BLaER1 (cell line): ENCODE data around the gene IDH3B.
A peak's percentile ranks its signal among the peaks of the same experiment; 100 is the strongest.

Source experiments
- H3K27ac ChIP-seq: shearing (Covaris generic); formaldehyde crosslinking; 2 replicates; pipeline ENCODE4 v1.8.1; 2022
- H3K27me3 ChIP-seq: shearing (Covaris generic); formaldehyde crosslinking; 2 replicates; pipeline ENCODE4 v1.8.1; 2022
- H3K36me3 ChIP-seq: shearing (Covaris generic); formaldehyde crosslinking; 2 replicates; pipeline ENCODE4 v1.8.1; 2022
- H3K4me1 ChIP-seq: shearing (Covaris generic); formaldehyde crosslinking; 2 replicates; pipeline ENCODE4 v1.8.1; 2022
- H3K4me2 ChIP-seq: shearing (Covaris generic); formaldehyde crosslinking; 2 replicates; pipeline ENCODE4 v1.8.1; 2022
- H3K4me3 ChIP-seq: shearing (Covaris generic); formaldehyde crosslinking; 2 replicates; pipeline ENCODE4 v1.8.1; 2022
- H3K9ac ChIP-seq: shearing (Covaris generic); formaldehyde crosslinking; 2 replicates; pipeline ENCODE4 v1.8.1; 2022
- H3K9me3 ChIP-seq: shearing (Covaris generic); formaldehyde crosslinking; 2 replicates; pipeline ENCODE4 v1.8.1; 2022
- H4K20me1 ChIP-seq: shearing (Covaris generic); formaldehyde crosslinking; 2 replicates; pipeline ENCODE4 v1.8.1; 2022
- Cebpa-rat ChIP-seq: shearing (Covaris generic); IDR thresholded peaks from 2 replicates; pipeline ENCODE4 v1.8.1; 2022

IDH3B gene

GRCh38 chr20:2652724-2653555 lies 11.1 kb downstream of the IDH3B start:
- peak overlapping the region; percentile 99 for H3K9ac ChIP-seq
- H3K27me3 ChIP-seq: no peaks in the 10 kb centered on the region
- H3K36me3 ChIP-seq: peaks cover 50% of the 10 kb centered on the region
- peaks cover 53% of the 10 kb centered on the region for H4K20me1 ChIP-seq
- TF ChIP-seq Cebpa-rat: no peak
- H3K9me3 ChIP-seq: no peaks in the 10 kb centered on the region
- peaks cover 52% of the 10 kb centered on the region for H3K4me1 ChIP-seq
- H3K4me3 ChIP-seq: peak overlapping the region; percentile 99
- H3K27ac ChIP-seq: peak overlapping the region; percentile 99
- peak overlapping the region; percentile 96 for H3K4me2 ChIP-seq

- H3K4me1 ChIP-seq: peaks cover 43% of the 10 kb centered on the region
- no peaks in the 10 kb centered on the region for H3K9me3 ChIP-seq
- peak within 1 kb of the TSS; percentile 99 for H3K9ac ChIP-seq
- H3K36me3 ChIP-seq: peaks cover 41% of the 10 kb centered on the region
- no peak for TF ChIP-seq Cebpa-rat
- no peaks in the 10 kb centered on the region for H3K27me3 ChIP-seq
- H3K4me3 ChIP-seq: peak within 1 kb of the TSS; percentile 99
- peak within 1 kb of the TSS; percentile 99 for H3K27ac ChIP-seq
- peak within 1 kb of the TSS; percentile 96 for H3K4me2 ChIP-seq
- peaks cover 44% of the 10 kb centered on the region for H4K20me1 ChIP-seq
These were observed 12.0 kb downstream of the IDH3B start, which contains the start of gene NOP56 for GRCh38 chr20:2651772-2652723. TSS of gene NOP56 (plus strand) at chr20:2652632. CDS start at chr20:2652661, 29 bp downstream.

DNA sequence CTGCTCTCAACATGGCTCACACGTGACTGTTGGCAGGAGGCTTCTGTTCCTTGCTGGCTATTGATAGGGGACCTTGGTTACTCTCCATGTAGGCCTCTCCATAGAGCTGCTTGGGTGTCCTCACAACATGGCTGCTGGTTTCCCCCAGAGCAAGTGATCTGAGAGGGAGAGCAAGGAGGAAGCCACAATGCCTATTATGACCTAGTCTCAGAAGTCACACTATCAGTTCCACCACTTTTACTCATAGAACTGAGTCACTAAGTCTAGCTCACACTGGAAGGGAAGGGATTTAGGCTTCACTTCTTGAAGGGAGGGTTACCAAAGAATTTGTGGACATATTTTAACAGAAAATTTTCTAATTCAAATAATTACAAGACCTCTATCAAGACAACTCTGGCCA lies 20.3 kb downstream of the IDH3B start:
- Histone ChIP-seq H3K4me1 (no peaks in the 10 kb centered on the region), H3K4me3 (no peak overlapping the region), H4K20me1 (no peaks in the 10 kb centered on the region), H3K27me3 (no peaks in the 10 kb centered on the region), H3K27ac (no peak overlapping the region), H3K4me2 (no peak overlapping the region), H3K9me3 (no peaks in the 10 kb centered on the region), H3K9ac (no peak overlapping the region), H3K36me3 (peaks cover 10% of the 10 kb centered on the region)
- no peak for TF ChIP-seq Cebpa-rat

GRCh38 chr20:2640899-2641298 lies 23.1 kb downstream of the IDH3B start:
- Histone ChIP-seq H3K36me3 (peaks cover 10% of the 10 kb centered on the region), H4K20me1 (no peaks in the 10 kb centered on the region), H3K27ac (no peak overlapping the region), H3K27me3 (no peaks in the 10 kb centered on the region), H3K4me1 (no peaks in the 10 kb centered on the region), H3K4me2 (no peak overlapping the region), H3K9me3 (no peaks in the 10 kb centered on the region), H3K9ac (no peak overlapping the region), H3K4me3 (no peak overlapping the region)
- no peak for TF ChIP-seq Cebpa-rat

- Histone ChIP-seq H3K4me2 (no peak overlapping the region), H3K9me3 (no peaks in the 10 kb centered on the region), H3K27me3 (no peaks in the 10 kb centered on the region), H3K27ac (no peak overlapping the region), H3K9ac (no peak overlapping the region), H3K36me3 (peaks cover 10% of the 10 kb centered on the region), H3K4me1 (no peaks in the 10 kb centered on the region), H4K20me1 (no peaks in the 10 kb centered on the region), H3K4me3 (no peak overlapping the region)
- no peak for TF ChIP-seq Cebpa-rat
These were observed 23.8 kb downstream of the IDH3B start for GRCh38 chr20:2640260-2640659.

GRCh38 chr20:2637246-2637645 lies 26.8 kb downstream of the IDH3B start:
- Histone ChIP-seq H3K27ac (no peak overlapping the region), H3K4me2 (no peak overlapping the region), H3K27me3 (no peaks in the 10 kb centered on the region), H3K4me1 (no peaks in the 10 kb centered on the region), H3K4me3 (no peak overlapping the region), H3K9me3 (no peaks in the 10 kb centered on the region), H4K20me1 (no peaks in the 10 kb centered on the region), H3K9ac (no peak overlapping the region), H3K36me3 (no peaks in the 10 kb centered on the region)
- no peak for TF ChIP-seq Cebpa-rat

- H3K9me3 ChIP-seq: 0 out of 2 replicates have a peak, but pooled peaks cover 4% of the 10 kb centered on the region
- H4K20me1 ChIP-seq: no peaks in the 10 kb centered on the region
- H3K4me3 ChIP-seq: no peak overlapping the region
- no peaks in the 10 kb centered on the region for H3K27me3 ChIP-seq
- no peaks in the 10 kb centered on the region for H3K4me1 ChIP-seq
- H3K9ac ChIP-seq: no peak overlapping the region
- no peak overlapping the region for H3K4me2 ChIP-seq
- no peaks in the 10 kb centered on the region for H3K36me3 ChIP-seq
- H3K27ac ChIP-seq: no peak overlapping the region
- TF ChIP-seq Cebpa-rat: no peak
These were observed 30.6 kb downstream of the IDH3B start for GRCh38 chr20:2633381-2633780.

GRCh38 chr20:2631228-2631627 lies 32.8 kb downstream of the IDH3B start:
- H4K20me1 ChIP-seq: no peaks in the 10 kb centered on the region
- H3K36me3 ChIP-seq: no peaks in the 10 kb centered on the region
- H3K4me1 ChIP-seq: no peaks in the 10 kb centered on the region
- peaks cover 16% of the 10 kb centered on the region for H3K9me3 ChIP-seq
- no peak overlapping the region for H3K4me3 ChIP-seq
- H3K27ac ChIP-seq: no peak overlapping the region
- no peak for TF ChIP-seq Cebpa-rat
- H3K4me2 ChIP-seq: no peak overlapping the region
- H3K27me3 ChIP-seq: no peaks in the 10 kb centered on the region
- H3K9ac ChIP-seq: no peak overlapping the region

GRCh38 chr20:2626853-2627541 lies 37.0 kb downstream of the IDH3B start:
- peaks cover 19% of the 10 kb centered on the region for H3K9me3 ChIP-seq
- H3K4me3 ChIP-seq: no peak overlapping the region
- TF ChIP-seq Cebpa-rat: no peak
- no peak overlapping the region for H3K27ac ChIP-seq
- H3K4me2 ChIP-seq: no peak overlapping the region
- H3K4me1 ChIP-seq: no peaks in the 10 kb centered on the region
- no peaks in the 10 kb centered on the region for H3K27me3 ChIP-seq
- no peaks in the 10 kb centered on the region for H4K20me1 ChIP-seq
- H3K9ac ChIP-seq: no peak overlapping the region
- no peaks in the 10 kb centered on the region for H3K36me3 ChIP-seq
